ENCODE measurements around the gene ZNF232. TPM values are rescaled to one million over a fixed set of nuclear protein-coding genes. Genes with fewer than 3 reads are reported as not detected.
"Not testable (repeated sequence)": the region's sequence is repeated elsewhere in the genome, so short reads cannot be mapped to it uniquely, and the experiment has no call there.

ZNF232 gene
- total RNA-seq, 2 experiments from 2014 or later = 16.5 to 19.3 TPM

DNA sequence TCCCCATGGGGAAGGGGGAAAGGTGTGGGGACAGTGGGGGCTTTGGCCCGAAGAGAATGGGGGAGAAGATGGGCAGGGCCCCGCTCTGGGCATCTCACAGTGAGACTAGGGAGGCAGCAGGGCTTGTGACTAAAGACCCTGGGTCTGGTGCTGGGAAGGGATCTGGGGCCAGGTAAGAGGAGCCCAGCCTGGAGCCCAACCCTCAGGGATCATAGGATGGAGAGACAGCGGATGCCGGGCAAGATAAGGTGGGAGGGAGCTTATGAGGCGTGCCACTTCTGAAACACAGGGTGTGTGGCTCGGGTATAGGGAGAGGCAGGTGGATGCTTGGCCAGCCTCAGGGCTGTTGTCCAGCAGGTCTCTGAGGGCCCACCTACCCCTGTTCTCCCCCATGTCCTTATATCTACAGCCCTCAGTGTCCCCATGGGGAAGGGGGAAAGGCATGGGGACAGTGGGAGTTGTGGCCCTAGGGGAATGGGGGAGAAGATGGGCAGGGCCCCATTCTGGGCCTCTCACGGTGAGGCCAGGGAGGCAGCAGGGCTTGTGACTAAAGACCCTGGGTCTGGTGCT, 19.6 kb upstream of the ZNF232 start:
- ChIA-PET POLR2A (no interaction called here), CTCF (no interaction called here)
- TF ChIP-seq CTCF (IDR thresholded peaks at IDR 0.05) = no peak
- intact Hi-C loops (cut with micrococcal nuclease) = no loop called here
- H3K36me3 Mint-ChIP-seq (ENCODE audit: low read depth) = no peaks in the 10 kb centered on the region
- no peak for ATAC-seq
- H3K27me3 Mint-ChIP-seq = peaks cover 4% of the 10 kb centered on the region
- no peak overlapping the region for H3K4me3 Mint-ChIP-seq
- no peaks in the 10 kb centered on the region for H3K4me1 Mint-ChIP-seq (ENCODE audit: low read depth)
- no peak for DNase-seq
- no peaks in the 10 kb centered on the region for H3K9me3 Mint-ChIP-seq
- no peak overlapping the region for H3K27ac Mint-ChIP-seq

DNA sequence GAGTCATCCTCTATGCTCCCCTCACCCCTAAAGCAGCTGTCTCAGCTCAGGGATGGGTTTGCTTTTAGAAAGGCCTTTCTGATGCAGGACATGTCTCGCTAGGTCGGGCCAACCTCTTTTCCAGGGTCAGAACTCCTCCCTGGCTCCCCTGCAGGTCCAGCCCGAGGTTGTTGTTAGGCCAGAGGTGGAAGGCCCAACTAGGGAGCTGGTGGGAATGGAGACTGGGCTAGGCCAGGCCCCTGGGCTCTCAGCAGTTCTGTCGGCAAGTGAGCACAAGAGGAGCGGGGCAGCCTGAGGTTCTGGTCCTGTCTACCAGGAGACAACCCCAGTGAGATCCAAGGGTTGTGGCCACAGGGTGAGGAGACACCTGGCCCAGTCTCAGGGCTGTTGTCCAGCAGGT, 19.0 kb upstream of the ZNF232 start:
- CTCF ChIA-PET, DNase-seq, H3K27me3 Mint-ChIP-seq: not testable (repeated sequence)

GRCh38 chr17:5130261-5130660, 18.6 kb upstream of the ZNF232 start:
- DNase-seq; H3K27ac Mint-ChIP-seq; ATAC-seq; intact Hi-C loops (cut with micrococcal nuclease); H3K4me3 Mint-ChIP-seq; H3K4me1 Mint-ChIP-seq (ENCODE audit: low read depth); H3K36me3 Mint-ChIP-seq (ENCODE audit: low read depth); H3K9me3 Mint-ChIP-seq; POLR2A ChIA-PET; H3K27me3 Mint-ChIP-seq; CTCF ChIA-PET: not testable (repeated sequence)

More for the DNA sequence above, 19.0 kb upstream of the ZNF232 start:
- ATAC-seq; POLR2A ChIA-PET; H3K4me1 Mint-ChIP-seq (ENCODE audit: low read depth); H3K27ac Mint-ChIP-seq; H3K36me3 Mint-ChIP-seq (ENCODE audit: low read depth); intact Hi-C loops (cut with micrococcal nuclease); H3K9me3 Mint-ChIP-seq; H3K4me3 Mint-ChIP-seq: not testable (repeated sequence)

DNA sequence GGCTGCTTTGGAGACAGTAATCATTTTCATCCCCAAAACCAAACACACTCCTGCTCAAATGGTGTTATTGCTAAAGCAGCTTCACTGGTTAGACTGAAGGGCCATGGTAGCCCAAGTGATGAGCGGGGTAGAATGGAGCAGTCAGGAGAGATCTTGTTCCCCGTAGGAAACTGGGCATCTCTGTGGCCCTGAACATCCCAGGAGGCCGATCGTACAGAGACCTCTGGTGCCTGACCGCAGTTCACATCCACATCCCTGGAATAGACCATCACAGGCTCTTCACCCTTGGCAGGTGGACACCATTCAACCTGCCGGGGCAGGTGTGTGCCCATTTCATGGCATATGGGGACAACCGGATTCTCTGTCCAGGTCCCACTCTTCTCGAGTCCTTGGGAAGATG, 18.1 kb upstream of the ZNF232 start:
- H3K4me3 Mint-ChIP-seq; intact Hi-C loops (cut with micrococcal nuclease); CTCF ChIA-PET; H3K36me3 Mint-ChIP-seq (ENCODE audit: low read depth); H3K27ac Mint-ChIP-seq; ATAC-seq; H3K9me3 Mint-ChIP-seq; DNase-seq; H3K4me1 Mint-ChIP-seq (ENCODE audit: low read depth); H3K27me3 Mint-ChIP-seq; POLR2A ChIA-PET: not testable (repeated sequence)

DNA sequence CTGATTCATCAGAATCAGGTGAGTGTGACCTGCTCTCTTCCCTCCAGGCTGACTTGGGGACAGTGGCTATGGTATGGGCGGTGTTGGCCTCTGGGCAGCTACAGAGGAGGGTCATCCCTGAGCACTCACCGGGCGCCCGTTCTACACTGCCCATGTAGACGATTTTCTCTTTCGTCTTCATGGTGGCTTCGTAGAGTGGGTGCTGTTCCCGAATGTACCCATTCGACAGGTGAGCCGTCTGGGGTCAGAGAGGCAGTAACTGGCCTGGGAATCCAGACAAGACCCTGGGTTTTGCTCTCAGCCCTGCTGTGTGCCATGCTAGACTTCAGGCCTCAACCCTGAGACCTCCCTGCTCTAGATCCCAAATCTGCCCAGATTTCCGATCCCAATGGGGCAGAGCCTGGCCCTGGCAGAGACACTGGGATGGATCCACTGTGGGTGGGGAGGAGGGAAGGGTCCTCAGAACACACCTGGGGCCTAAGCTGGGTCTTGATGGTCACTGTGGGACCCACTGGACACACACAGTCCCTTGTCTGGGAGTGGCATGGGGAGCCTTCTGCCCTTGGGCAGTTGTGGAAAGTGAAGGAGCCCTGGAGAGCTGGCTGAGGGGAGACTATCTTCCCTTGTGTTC, 17.3 kb upstream of the ZNF232 start:
- intact Hi-C loops (cut with micrococcal nuclease) = no loop called here
- peaks cover 10% of the 10 kb centered on the region for H3K27me3 Mint-ChIP-seq
- DNase-seq (no peak), ATAC-seq (no peak)
- no peaks in the 10 kb centered on the region for H3K9me3 Mint-ChIP-seq
- ChIA-PET CTCF (no interaction called here), POLR2A (no interaction called here)
- no peaks in the 10 kb centered on the region for H3K4me1 Mint-ChIP-seq (ENCODE audit: low read depth)
- no peaks in the 10 kb centered on the region for H3K36me3 Mint-ChIP-seq (ENCODE audit: low read depth)
- no peak overlapping the region for H3K27ac Mint-ChIP-seq
- H3K4me3 Mint-ChIP-seq = no peak overlapping the region
- no peak for TF ChIP-seq CTCF (IDR thresholded peaks at IDR 0.05)

GRCh38 chr17:5128387-5128786, 16.7 kb upstream of the ZNF232 start:
- H3K4me1 Mint-ChIP-seq (ENCODE audit: low read depth); H3K36me3 Mint-ChIP-seq (ENCODE audit: low read depth); H3K27ac Mint-ChIP-seq; ATAC-seq; CTCF ChIA-PET; H3K4me3 Mint-ChIP-seq; DNase-seq; POLR2A ChIA-PET; H3K9me3 Mint-ChIP-seq; intact Hi-C loops (cut with micrococcal nuclease): not testable (repeated sequence)
- peaks cover 16% of the 10 kb centered on the region for H3K27me3 Mint-ChIP-seq

DNA sequence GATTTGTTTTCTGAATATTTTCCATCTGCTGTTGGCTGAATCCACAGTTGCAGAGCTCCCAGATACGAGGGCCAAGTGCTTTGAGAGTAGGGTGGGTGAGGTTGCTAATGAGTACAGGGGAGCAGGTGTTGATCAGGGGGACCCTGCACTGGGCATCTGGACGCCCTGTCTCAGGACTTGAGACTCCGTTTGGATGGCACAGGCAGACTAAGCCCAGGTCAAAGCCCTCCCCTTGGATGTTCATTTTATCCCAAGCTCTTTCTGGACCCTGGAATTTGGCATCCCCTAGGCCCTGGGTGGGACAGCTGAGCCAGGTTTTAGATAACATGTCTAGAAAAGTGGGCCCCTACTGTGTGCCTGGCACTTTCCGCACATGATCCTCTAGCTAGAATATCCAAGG, 16.2 kb upstream of the ZNF232 start:
- POLR2A ChIA-PET = interaction anchor here (0.7 kb wide), 1 partner anchor 266 kb away, joined by 3 read pairs; no protein-coding TSS in a partner anchor
- H3K4me1 Mint-ChIP-seq (ENCODE audit: low read depth) = no peaks in the 10 kb centered on the region
- intact Hi-C loops (cut with micrococcal nuclease) = no loop called here

More for the DNA sequence above, 16.2 kb upstream of the ZNF232 start:
- Mint-ChIP-seq H3K27ac (no peak overlapping the region), H3K27me3 (peaks cover 16% of the 10 kb centered on the region), H3K9me3 (no peaks in the 10 kb centered on the region), H3K36me3 (ENCODE audit: low read depth) (no peaks in the 10 kb centered on the region), H3K4me3 (no peak overlapping the region)
- ATAC-seq = no peak
- no peak for TF ChIP-seq CTCF (IDR thresholded peaks at IDR 0.05)
- DNase-seq = no peak
- CTCF ChIA-PET = no interaction called here

Measured in activated CD8-positive, alpha-beta T cell treated with anti-CD3 and anti-CD28 coated beads for 36 hours (primary cell).